ENCODE data around the gene OR5B12.

OR5B12 gene

GRCh38 chr11:58442136-58442535, at the start of gene OR5B12:
OR5B12 (minus strand) TSS chr11:58442236; CDS start chr11:58440151, 2,085 bp downstream.
- H3K9me3 Mint-ChIP-seq, result no peaks in the 10 kb centered on the region
- no peak within 1 kb of the TSS for H3K4me3 Mint-ChIP-seq
- H3K27me3 Mint-ChIP-seq (ENCODE audit: low read depth), result no peaks in the 10 kb centered on the region
- H3K27ac Mint-ChIP-seq, result no peak within 1 kb of the TSS
- H3K36me3 Mint-ChIP-seq (ENCODE audit: low read depth), result no peaks in the 10 kb centered on the region
- H3K4me1 Mint-ChIP-seq (ENCODE audit: low read depth), result no peaks in the 10 kb centered on the region

GRCh38 chr11:58490827-58491226, 48.8 kb upstream of the OR5B12 start:
- Mint-ChIP-seq H3K27ac (no peak overlapping the region), H3K27me3 (ENCODE audit: low read depth) (no peaks in the 10 kb centered on the region), H3K4me1 (ENCODE audit: low read depth) (no peaks in the 10 kb centered on the region), H3K36me3 (ENCODE audit: low read depth) (no peaks in the 10 kb centered on the region), H3K9me3 (peaks cover 3% of the 10 kb centered on the region), H3K4me3 (no peak overlapping the region)

GRCh38 chr11:58487170-58487569, 45.1 kb upstream of the OR5B12 start:
- Mint-ChIP-seq H3K27ac (no peak overlapping the region), H3K36me3 (ENCODE audit: low read depth) (no peaks in the 10 kb centered on the region), H3K27me3 (ENCODE audit: low read depth) (no peaks in the 10 kb centered on the region), H3K4me3 (no peak overlapping the region), H3K4me1 (ENCODE audit: low read depth) (no peaks in the 10 kb centered on the region), H3K9me3 (peaks cover 3% of the 10 kb centered on the region)

GRCh38 chr11:58485961-58486360, 43.9 kb upstream of the OR5B12 start:
- H3K4me3 Mint-ChIP-seq, result no peak overlapping the region
- no peaks in the 10 kb centered on the region for H3K27me3 Mint-ChIP-seq (ENCODE audit: low read depth)
- H3K27ac Mint-ChIP-seq, result no peak overlapping the region
- H3K36me3 Mint-ChIP-seq (ENCODE audit: low read depth), result no peaks in the 10 kb centered on the region
- peaks cover 3% of the 10 kb centered on the region for H3K9me3 Mint-ChIP-seq
- H3K4me1 Mint-ChIP-seq (ENCODE audit: low read depth), result no peaks in the 10 kb centered on the region

- no peaks in the 10 kb centered on the region for H3K4me1 Mint-ChIP-seq (ENCODE audit: low read depth)
- H3K9me3 Mint-ChIP-seq, result peaks cover 34% of the 10 kb centered on the region
- no peak overlapping the region for H3K4me3 Mint-ChIP-seq
- H3K36me3 Mint-ChIP-seq (ENCODE audit: low read depth), result no peaks in the 10 kb centered on the region
- peaks cover 4% of the 10 kb centered on the region for H3K27me3 Mint-ChIP-seq (ENCODE audit: low read depth)
- no peak overlapping the region for H3K27ac Mint-ChIP-seq
Measured at GRCh38 chr11:58471892-58472291, 29.9 kb upstream of the OR5B12 start.

- H3K4me1 Mint-ChIP-seq (ENCODE audit: low read depth), result no peaks in the 10 kb centered on the region
- no peaks in the 10 kb centered on the region for H3K36me3 Mint-ChIP-seq (ENCODE audit: low read depth)
- H3K27ac Mint-ChIP-seq, result no peak overlapping the region
- H3K9me3 Mint-ChIP-seq, result peaks cover 9% of the 10 kb centered on the region
- H3K4me3 Mint-ChIP-seq, result no peak overlapping the region
- H3K27me3 Mint-ChIP-seq (ENCODE audit: low read depth), result no peaks in the 10 kb centered on the region
Measured at GRCh38 chr11:58466293-58466692, 24.3 kb upstream of the OR5B12 start.

- Mint-ChIP-seq H3K27me3 (ENCODE audit: low read depth) (no peaks in the 10 kb centered on the region), H3K4me3 (no peak overlapping the region), H3K4me1 (ENCODE audit: low read depth) (no peaks in the 10 kb centered on the region), H3K9me3 (peaks cover 5% of the 10 kb centered on the region), H3K36me3 (ENCODE audit: low read depth) (no peaks in the 10 kb centered on the region), H3K27ac (no peak overlapping the region)
Measured at GRCh38 chr11:58465690-58466089, 23.7 kb upstream of the OR5B12 start.

- H3K4me3 Mint-ChIP-seq, result no peak overlapping the region
- no peaks in the 10 kb centered on the region for H3K36me3 Mint-ChIP-seq (ENCODE audit: low read depth)
- no peaks in the 10 kb centered on the region for H3K9me3 Mint-ChIP-seq
- H3K27me3 Mint-ChIP-seq (ENCODE audit: low read depth), result no peaks in the 10 kb centered on the region
- H3K4me1 Mint-ChIP-seq (ENCODE audit: low read depth), result no peaks in the 10 kb centered on the region
- H3K27ac Mint-ChIP-seq, result no peak overlapping the region
Measured at GRCh38 chr11:58451585-58451984, 9.5 kb upstream of the OR5B12 start.

GRCh38 chr11:58446294-58446693, 4.3 kb upstream of the OR5B12 start:
- no peak overlapping the region for H3K4me3 Mint-ChIP-seq
- no peaks in the 10 kb centered on the region for H3K4me1 Mint-ChIP-seq (ENCODE audit: low read depth)
- H3K27me3 Mint-ChIP-seq (ENCODE audit: low read depth), result no peaks in the 10 kb centered on the region
- H3K9me3 Mint-ChIP-seq, result no peaks in the 10 kb centered on the region
- no peak overlapping the region for H3K27ac Mint-ChIP-seq
- H3K36me3 Mint-ChIP-seq (ENCODE audit: low read depth), result no peaks in the 10 kb centered on the region

GRCh38 chr11:58444300-58444699, 2.3 kb upstream of the OR5B12 start:
- no peaks in the 10 kb centered on the region for H3K4me1 Mint-ChIP-seq (ENCODE audit: low read depth)
- H3K9me3 Mint-ChIP-seq, result no peaks in the 10 kb centered on the region
- H3K27ac Mint-ChIP-seq, result no peak overlapping the region
- no peaks in the 10 kb centered on the region for H3K36me3 Mint-ChIP-seq (ENCODE audit: low read depth)
- no peaks in the 10 kb centered on the region for H3K27me3 Mint-ChIP-seq (ENCODE audit: low read depth)
- no peak overlapping the region for H3K4me3 Mint-ChIP-seq

GRCh38 chr11:58438486-58438885, 3.5 kb downstream of the OR5B12 start:
- no peaks in the 10 kb centered on the region for H3K9me3 Mint-ChIP-seq
- H3K4me1 Mint-ChIP-seq (ENCODE audit: low read depth), result no peaks in the 10 kb centered on the region
- H3K27me3 Mint-ChIP-seq (ENCODE audit: low read depth), result no peaks in the 10 kb centered on the region
- H3K36me3 Mint-ChIP-seq (ENCODE audit: low read depth), result no peaks in the 10 kb centered on the region
- H3K27ac Mint-ChIP-seq, result no peak overlapping the region
- no peak overlapping the region for H3K4me3 Mint-ChIP-seq

GRCh38 chr11:58434217-58434616, 7.8 kb downstream of the OR5B12 start:
- Mint-ChIP-seq H3K27me3 (ENCODE audit: low read depth) (no peaks in the 10 kb centered on the region), H3K9me3 (no peaks in the 10 kb centered on the region), H3K4me3 (no peak overlapping the region), H3K36me3 (ENCODE audit: low read depth) (no peaks in the 10 kb centered on the region), H3K4me1 (ENCODE audit: low read depth) (no peaks in the 10 kb centered on the region), H3K27ac (no peak overlapping the region)

GRCh38 chr11:58433638-58434203, 8.3 kb downstream of the OR5B12 start:
- Mint-ChIP-seq H3K36me3 (ENCODE audit: low read depth) (no peaks in the 10 kb centered on the region), H3K4me1 (ENCODE audit: low read depth) (no peaks in the 10 kb centered on the region), H3K9me3 (peaks cover 4% of the 10 kb centered on the region), H3K4me3 (no peak overlapping the region), H3K27ac (no peak overlapping the region), H3K27me3 (ENCODE audit: low read depth) (no peaks in the 10 kb centered on the region)

GRCh38 chr11:58429273-58429672, 12.8 kb downstream of the OR5B12 start:
- Mint-ChIP-seq H3K27ac (no peak overlapping the region), H3K27me3 (ENCODE audit: low read depth) (no peaks in the 10 kb centered on the region), H3K4me1 (ENCODE audit: low read depth) (no peaks in the 10 kb centered on the region), H3K36me3 (ENCODE audit: low read depth) (no peaks in the 10 kb centered on the region), H3K9me3 (peaks cover 5% of the 10 kb centered on the region), H3K4me3 (no peak overlapping the region)

GRCh38 chr11:58428021-58428420, 14.0 kb downstream of the OR5B12 start, which contains the start of gene OR5B2:
OR5B2 (minus strand) TSS chr11:58428121; CDS start chr11:58423261, 4,860 bp downstream.
- Mint-ChIP-seq H3K4me1 (ENCODE audit: low read depth) (no peaks in the 10 kb centered on the region), H3K36me3 (ENCODE audit: low read depth) (no peaks in the 10 kb centered on the region), H3K4me3 (no peak within 1 kb of the TSS), H3K9me3 (peaks cover 5% of the 10 kb centered on the region), H3K27me3 (ENCODE audit: low read depth) (no peaks in the 10 kb centered on the region), H3K27ac (no peak within 1 kb of the TSS)

GRCh38 chr11:58406774-58407173, 35.3 kb downstream of the OR5B12 start, which contains the start of gene OR5B3:
OR5B3 (minus strand) TSS chr11:58406874; CDS start chr11:58403409, 3,465 bp downstream.
- no peak within 1 kb of the TSS for H3K4me3 Mint-ChIP-seq
- H3K9me3 Mint-ChIP-seq, result peaks cover 26% of the 10 kb centered on the region
- H3K27me3 Mint-ChIP-seq (ENCODE audit: low read depth), result no peaks in the 10 kb centered on the region
- H3K27ac Mint-ChIP-seq, result no peak within 1 kb of the TSS
- no peaks in the 10 kb centered on the region for H3K4me1 Mint-ChIP-seq (ENCODE audit: low read depth)
- H3K36me3 Mint-ChIP-seq (ENCODE audit: low read depth), result no peaks in the 10 kb centered on the region
